GM18499 (cell line): Measurements from ENCODE around the gene ACTL8.

Experiments
- ATAC-seq: cut with Tn5 transposase; IDR thresholded peaks from one replicate; pipeline ENCODE4 v1.9.1; 2021; ENCODE audit warnings: moderate number of reproducible peaks; ENCODE audit not compliant: insufficient read depth, unreplicated experiment

ACTL8 gene

DNA sequence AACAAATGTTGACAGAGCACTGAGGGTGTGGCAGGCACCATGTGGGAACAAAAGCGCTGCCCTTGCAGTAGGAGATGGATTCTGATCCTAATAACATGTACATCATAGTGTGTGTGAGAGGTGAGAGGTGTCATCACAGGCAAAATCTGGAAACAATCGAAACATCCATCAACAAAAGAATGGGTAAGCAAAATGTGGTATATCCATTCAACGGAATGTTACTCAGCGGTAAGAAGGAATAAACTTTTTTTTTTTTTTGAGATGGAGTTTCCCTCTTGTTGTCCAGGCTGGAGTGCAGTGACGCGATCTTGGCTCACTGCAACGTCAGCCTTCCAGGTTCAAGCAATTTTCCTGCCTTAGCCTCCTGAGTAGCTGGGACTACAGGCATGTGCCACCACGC lies 112.3 kb downstream of the ACTL8 start:
- no peak for ATAC-seq

DNA sequence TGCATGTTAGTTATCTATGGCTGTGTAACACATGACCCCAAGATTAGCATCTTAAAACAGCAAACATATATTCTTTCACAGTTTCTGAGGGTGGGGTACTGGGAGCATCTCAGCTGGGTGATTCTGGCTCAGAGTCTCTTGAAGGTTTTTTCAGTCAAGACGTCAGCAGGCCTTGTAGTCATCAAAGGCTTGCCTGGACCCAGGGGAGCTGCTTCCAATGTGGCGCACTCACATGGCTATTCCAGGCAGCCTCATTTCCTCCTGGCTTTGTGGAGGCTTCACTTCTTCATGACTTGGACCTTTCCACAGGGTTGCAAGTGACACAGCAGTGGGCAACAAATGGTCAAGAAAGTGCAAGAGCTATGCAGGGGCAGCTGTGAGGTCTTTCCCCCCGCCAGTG lies 114.7 kb downstream of the ACTL8 start:
- ATAC-seq: no peak

DNA sequence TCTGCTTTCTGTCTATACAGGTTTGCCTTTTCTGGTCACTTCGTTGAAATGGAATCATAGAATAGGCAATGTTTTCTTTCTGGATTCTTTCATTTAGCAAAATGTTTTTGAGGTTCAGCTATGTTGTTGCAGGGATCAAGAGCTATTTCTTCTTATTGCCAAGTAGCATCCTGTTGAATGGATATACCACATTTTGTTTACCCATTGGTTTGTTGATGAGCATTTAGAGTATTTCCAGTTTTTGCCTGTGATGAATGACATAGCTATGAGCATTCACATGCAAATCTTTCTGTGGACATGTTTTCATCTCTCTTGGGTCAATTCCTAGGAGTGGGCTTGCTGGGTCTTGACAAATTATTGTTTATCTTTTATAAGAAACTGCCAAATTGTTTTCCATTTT lies 115.5 kb downstream of the ACTL8 start:
- ATAC-seq: no peak

- no peak for ATAC-seq
Observed at GRCh38 chr1:17873007-17873675, 118.0 kb downstream of the ACTL8 start.

DNA sequence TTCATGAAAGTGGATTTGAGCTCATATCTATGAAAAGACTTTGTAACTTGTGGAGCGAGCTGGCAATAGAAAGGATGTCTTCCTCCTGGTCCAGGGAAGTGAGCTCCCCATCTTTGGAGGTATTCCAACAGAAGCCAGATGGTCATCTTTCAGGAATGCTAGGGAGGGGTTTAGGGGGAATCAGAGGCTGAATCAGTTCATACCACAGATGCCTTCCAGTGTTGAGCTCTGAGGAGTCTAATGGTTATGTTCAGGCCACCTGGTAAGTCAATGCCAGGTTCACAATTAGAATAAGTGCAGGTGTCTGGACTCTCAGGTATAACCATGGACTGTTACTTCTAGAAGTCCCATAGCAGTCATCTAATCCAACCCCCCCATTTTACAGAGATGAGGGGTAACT lies 119.1 kb downstream of the ACTL8 start:
- no peak for ATAC-seq

GRCh38 chr1:17874710-17875109 lies 119.6 kb downstream of the ACTL8 start:
- ATAC-seq: no peak

- ATAC-seq: no peak
Observed at GRCh38 chr1:17875171-17875881, 120.2 kb downstream of the ACTL8 start.

DNA sequence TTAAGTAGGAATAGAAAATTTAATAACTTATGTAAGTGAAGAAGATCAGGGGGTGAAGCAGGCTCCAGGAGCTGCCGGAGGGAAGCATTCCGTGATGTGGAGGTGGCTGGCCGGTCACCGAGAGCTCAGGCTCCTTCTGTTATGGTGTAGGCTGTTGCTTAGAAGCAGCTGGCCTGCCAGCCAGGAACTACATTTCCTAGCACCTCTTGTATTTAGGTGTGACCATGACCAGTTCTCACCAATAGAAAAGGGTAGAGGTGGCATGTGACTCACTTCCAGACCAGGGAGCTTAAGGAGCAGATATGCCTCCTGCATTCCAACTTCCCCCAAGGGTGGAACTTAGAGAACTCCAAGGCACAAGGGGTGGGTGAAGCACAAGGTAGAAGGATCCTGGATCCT lies 120.7 kb downstream of the ACTL8 start:
- ATAC-seq: no peak
